GM23248 (cell line): ENCODE measurements around the gene RNF224.

Experiments
- EZH2 ChIP-seq: fragments of 200-600 bp; sonication (generic); IDR thresholded peaks from 2 replicates; pipeline ENCODE4 v1.6.1; 2018; ENCODE audit warnings: antibody characterized with exemption, mild to moderate bottlenecking; ENCODE audit not compliant: insufficient read depth, poor library complexity, severe bottlenecking
- EZH2phosphoT487 ChIP-seq: fragments of 200-600 bp; sonication (generic); IDR thresholded peaks from 2 replicates; pipeline ENCODE4 v1.6.1; 2018; ENCODE audit warnings: antibody characterized with exemption, moderate library complexity, mild to moderate bottlenecking, low read depth; ENCODE audit not compliant: insufficient read depth

DNA sequence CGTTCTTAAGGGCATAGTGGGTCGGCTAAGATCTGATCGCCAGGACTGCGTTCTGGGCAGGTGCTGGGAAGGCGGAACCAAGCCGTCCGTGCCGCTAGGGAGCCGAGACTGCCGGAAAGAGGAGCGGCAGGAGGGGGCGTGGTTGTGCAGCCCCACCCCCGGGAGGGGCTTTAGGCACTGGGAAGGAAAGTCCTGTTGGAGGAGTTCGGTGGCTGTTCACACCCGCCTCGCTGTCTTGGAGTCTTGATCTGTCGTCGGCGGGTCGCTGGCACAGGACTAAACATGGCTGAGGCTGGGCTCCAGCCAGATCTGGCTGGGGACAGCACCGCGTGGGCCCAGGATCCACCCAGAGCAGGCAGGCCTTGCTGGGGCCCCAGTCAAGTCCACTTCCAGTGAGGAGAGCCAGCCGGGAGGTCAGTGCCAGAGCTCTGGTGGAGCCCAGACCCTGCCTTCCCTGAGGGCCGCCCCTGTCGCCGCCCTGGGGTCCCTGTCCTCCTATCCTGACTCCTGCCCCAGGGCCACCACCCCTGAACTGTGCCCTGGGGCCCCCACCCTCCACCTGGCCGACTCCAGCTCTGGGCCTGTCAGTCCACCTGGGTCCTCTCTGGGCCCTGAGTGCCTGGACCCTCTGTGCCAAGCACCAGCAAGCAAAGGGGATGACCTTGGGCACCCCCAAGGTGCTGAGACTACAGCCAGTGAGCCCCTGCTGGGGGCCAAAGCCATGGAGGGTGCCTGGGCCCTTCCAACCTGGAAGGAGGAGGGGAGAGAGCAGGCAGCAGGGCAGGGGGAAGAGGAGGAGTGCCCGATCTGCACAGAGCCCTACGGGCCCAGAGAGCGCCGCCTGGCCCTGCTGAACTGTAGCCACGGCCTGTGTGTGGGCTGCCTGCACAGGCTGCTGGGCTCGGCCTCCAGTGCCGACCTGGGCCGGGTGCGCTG lies 9.8 kb upstream of the RNF224 start:
- TF ChIP-seq EZH2 (no peak), EZH2phosphoT487 (no peak)
